ENCODE results near the gene TAT. TPM values are rescaled to one million over a fixed set of nuclear protein-coding genes. Genes with fewer than 3 reads are reported as not detected.
"Not testable (repeated sequence)": the region's sequence is repeated elsewhere in the genome, so short reads cannot be mapped to it uniquely, and the experiment has no call there.

TAT gene
- total RNA-seq, 2 donors from 2014 or later: not detected

DNA sequence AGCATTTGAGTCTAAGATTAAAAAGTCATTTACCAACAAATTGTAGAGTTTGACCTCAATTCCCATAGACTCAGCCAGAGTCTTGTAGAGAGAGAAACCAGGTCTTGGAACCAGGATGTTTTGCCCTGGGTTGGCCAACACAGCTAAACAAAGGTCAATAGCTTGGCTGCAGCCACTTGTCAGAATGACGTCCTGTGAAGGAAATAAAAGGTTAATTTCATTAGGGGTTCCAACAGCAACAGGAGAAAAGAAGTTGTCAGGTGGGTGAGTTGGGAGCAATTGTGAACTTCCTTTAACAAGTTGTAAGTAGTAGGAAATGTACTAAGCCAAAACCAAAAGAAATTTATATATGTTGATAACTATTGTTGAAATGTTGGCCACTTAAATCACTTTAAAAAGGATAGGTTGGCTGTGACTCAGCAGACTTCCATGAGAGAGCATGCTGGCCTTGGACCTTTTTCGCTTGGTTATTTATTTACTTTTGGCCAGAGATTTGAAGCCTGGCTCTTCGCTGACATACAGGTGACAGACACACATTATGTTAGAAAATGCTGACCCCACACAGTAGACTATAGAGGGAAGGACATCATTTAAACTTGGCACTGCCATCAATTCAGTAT is 4.3 kb downstream of the TAT start:
- no peaks in the 10 kb centered on the region for H3K4me1 Mint-ChIP-seq (ENCODE audit: low read depth)

DNA sequence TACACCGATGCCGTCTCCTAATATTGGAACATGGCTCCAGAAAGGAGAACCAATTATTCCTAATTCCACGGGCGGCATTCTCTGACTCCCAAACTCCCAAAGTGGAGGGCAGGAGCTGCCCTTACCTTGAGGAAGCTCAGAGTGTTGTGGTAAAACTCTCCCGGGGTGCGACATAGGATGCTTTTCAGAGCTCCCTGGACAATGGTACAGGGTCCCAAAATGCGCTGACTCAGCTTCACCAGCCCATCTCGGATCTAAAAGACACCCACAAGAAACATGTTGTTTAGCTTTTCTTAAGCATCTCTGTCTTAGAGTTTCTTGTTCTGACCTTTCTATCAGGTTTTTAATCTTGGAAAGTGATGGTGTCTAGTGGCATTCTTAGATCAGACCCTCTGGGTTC is 6.7 kb downstream of the TAT start:
- ATAC-seq (replicated peaks in 1 of 2) (no peak), DNase-seq (no peak)
- H3K4me1 Mint-ChIP-seq (ENCODE audit: low read depth): peaks cover 10% of the 10 kb centered on the region
- H3K36me3 Mint-ChIP-seq (ENCODE audit: insufficient read depth in 2 of 2): no peaks in the 10 kb centered on the region
- H3K9me3 Mint-ChIP-seq: no peaks in the 10 kb centered on the region
- no peak overlapping the region for H3K27ac Mint-ChIP-seq
- no peaks in the 10 kb centered on the region for H3K27me3 Mint-ChIP-seq (ENCODE audit: low read depth)
- H3K4me3 Mint-ChIP-seq: no peak overlapping the region

More for the DNA sequence above, 4.3 kb downstream of the TAT start:
- Mint-ChIP-seq H3K4me3 (no peak overlapping the region), H3K36me3 (ENCODE audit: insufficient read depth in 2 of 2) (no peaks in the 10 kb centered on the region), H3K9me3 (no peaks in the 10 kb centered on the region), H3K27me3 (ENCODE audit: low read depth) (peaks cover 11% of the 10 kb centered on the region), H3K27ac (no peak overlapping the region)
- ATAC-seq (replicated peaks in 1 of 2): no peak
- no peak for DNase-seq

DNA sequence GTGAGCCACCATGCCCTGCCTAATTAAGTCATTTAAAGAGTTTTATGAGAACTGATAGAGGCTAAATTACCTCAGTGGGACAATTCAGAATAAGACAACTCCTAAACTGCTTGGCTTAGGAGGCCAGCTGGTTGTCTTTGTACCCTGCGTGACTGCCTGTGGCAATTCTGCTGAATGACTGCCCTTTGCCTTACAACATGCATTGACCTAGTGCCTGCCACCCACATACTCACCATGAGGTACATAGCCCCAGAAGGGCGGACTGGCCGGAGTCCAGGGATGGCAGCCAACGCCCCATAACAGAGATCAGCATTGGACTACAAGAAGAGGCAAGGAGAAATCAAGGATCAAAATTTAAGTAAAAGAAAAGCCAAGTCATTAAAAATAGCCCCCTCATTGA is 7.3 kb downstream of the TAT start:
- no peak overlapping the region for H3K4me3 Mint-ChIP-seq
- H3K27ac Mint-ChIP-seq: no peak overlapping the region
- H3K9me3 Mint-ChIP-seq: no peaks in the 10 kb centered on the region
- ATAC-seq (replicated peaks in 1 of 2) (no peak), DNase-seq (no peak)
- H3K36me3 Mint-ChIP-seq (ENCODE audit: insufficient read depth in 2 of 2): no peaks in the 10 kb centered on the region
- H3K27me3 Mint-ChIP-seq (ENCODE audit: low read depth): no peaks in the 10 kb centered on the region
- peaks cover 10% of the 10 kb centered on the region for H3K4me1 Mint-ChIP-seq (ENCODE audit: low read depth)

DNA sequence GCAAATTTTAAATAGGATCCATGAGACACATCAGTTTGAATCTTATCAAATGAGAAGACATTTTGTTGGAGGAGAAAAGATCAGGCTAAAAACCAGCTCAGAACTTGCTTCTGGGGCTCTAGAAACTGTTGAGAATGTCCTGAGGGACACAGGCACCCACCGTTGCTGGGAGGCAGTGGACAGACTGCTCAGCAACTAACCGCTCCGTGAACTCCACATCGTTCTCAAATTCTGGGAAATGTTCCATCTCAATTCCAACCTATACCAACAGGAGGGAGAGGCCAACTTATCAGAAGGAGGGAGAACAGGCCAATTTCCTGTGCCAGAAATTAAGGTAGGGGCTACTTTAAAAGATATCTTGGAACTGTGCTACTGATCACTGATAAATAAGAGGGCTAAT is 8.3 kb downstream of the TAT start:
- DNase-seq (no peak), ATAC-seq (replicated peaks in 1 of 2) (no peak)
- H3K27ac Mint-ChIP-seq: no peak overlapping the region
- H3K27me3 Mint-ChIP-seq (ENCODE audit: low read depth): no peaks in the 10 kb centered on the region
- no peak overlapping the region for H3K4me3 Mint-ChIP-seq
- H3K4me1 Mint-ChIP-seq (ENCODE audit: low read depth): peaks cover 17% of the 10 kb centered on the region
- peaks cover 0 to 2% of the 10 kb centered on the region in 2 donors for H3K36me3 Mint-ChIP-seq (ENCODE audit: insufficient read depth in 2 of 2)
- no peaks in the 10 kb centered on the region for H3K9me3 Mint-ChIP-seq

DNA sequence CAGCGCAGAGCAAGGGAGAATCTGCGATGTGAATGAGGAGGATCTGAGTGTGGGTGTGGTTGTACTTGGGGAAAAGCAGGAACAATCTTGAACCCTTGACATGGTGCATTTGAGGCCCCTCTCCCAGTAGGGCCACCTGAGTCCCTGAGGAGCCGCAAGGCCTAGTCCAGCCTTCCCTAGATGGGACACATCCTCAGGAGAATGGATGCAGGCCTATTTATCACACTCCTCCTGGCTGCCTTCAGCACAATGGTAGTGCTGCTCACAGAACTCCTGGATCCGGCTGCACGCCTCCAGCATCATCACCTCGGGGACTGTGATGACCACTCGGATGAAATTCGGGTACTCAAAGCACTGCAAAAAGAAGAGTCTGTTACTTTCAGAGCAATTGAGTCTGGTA is 9.0 kb downstream of the TAT start:
- Mint-ChIP-seq H3K9me3 (no peaks in the 10 kb centered on the region), H3K27me3 (ENCODE audit: low read depth) (no peaks in the 10 kb centered on the region), H3K4me3 (no peak overlapping the region), H3K27ac (no peak overlapping the region), H3K36me3 (ENCODE audit: insufficient read depth in 2 of 2) (peaks cover 0 to 2% of the 10 kb centered on the region in 2 donors), H3K4me1 (ENCODE audit: low read depth) (peaks cover 17% of the 10 kb centered on the region)
- no peak for DNase-seq
- ATAC-seq (replicated peaks in 1 of 2): no peak

DNA sequence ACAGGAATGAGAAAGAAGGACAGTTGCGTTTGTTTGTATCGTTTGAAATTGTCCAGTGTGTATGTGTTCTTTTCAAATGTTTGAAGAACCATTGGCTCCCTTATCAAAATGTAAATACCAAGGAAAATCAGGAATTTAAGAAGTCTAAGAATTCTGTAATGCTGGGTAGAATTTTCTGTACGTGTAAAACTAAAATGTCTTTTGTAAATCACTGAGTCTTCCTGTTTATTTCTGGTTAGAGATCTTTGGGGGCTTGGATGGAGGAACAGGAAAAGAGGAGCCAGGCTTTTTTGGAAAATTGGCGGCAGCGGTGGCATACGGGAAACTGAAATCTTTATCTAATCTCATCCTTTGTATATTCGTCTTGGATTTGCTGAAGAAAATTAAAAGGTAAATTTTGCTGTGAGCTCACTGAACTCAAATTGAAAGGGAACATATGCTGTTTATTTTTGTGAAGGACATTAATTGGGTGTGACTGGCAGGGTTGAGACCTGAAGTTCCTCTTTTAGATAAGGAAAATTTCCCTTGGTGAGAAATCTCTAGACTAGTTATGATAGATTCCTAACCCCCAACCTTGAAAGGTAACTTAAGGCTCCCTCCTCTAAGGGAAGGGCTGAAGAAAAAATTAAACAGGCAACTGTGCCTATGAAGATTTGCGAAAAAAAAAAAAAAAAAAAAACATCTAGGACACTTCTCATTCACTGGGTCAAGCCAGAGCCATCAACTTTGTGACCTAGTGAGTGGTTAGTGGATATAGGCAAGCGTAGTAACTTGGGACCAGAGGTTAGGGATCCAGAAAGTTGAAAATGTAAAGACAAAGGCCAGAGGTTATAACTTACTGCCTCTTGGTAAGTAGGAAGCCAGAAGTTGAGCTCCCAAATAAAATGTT is 10.8 kb downstream of the TAT start:
- Mint-ChIP-seq H3K27ac (peak overlapping the region; percentile 90), H3K27me3 (ENCODE audit: low read depth) (no peaks in the 10 kb centered on the region), H3K36me3 (ENCODE audit: insufficient read depth in 2 of 2) (peaks cover 0 to 10% of the 10 kb centered on the region in 2 donors), H3K4me1 (ENCODE audit: low read depth) (peaks cover 17% of the 10 kb centered on the region), H3K4me3 (peak overlapping the region; percentile 87 to 96), H3K9me3 (peaks cover 1 to 4% of the 10 kb centered on the region in 2 donors)
- no peak for ATAC-seq (replicated peaks in 1 of 2)
- no peak for DNase-seq

DNA sequence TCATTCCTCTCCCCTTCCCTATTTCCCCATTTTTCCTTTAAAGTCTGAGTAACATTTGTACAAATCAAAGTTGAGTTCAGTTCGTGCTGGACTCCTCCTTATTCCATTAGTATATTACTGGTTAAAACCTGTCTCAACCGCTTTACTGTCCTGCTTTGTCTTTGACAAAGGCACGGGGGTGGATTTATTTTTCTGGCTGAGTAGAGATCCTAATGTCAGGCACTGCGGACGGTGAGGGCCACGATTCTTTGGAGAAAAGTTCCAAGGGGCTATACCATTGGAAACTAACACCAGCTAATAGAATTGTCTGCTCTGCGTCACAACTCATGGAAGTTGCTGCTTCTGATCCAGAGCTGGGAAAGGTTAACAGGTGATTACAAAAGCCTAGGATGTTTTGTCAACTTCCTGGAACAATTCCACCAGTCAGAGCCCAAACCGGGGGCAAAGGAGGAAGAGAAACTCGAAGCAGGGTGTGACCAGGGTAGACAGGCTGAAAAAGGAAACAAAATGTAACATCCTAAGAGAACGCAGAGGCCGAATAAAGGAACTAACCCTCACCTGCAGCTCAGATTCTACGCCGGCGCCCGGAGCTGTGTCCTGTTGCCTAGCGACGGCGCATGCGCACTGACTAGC is 12.4 kb downstream of the TAT start:
- H3K27me3 Mint-ChIP-seq (ENCODE audit: low read depth): peaks cover under 1% of the 10 kb centered on the region
- H3K27ac Mint-ChIP-seq: peak overlapping the region; percentile 90
- peaks cover 17% of the 10 kb centered on the region for H3K4me1 Mint-ChIP-seq (ENCODE audit: low read depth)
- H3K36me3 Mint-ChIP-seq (ENCODE audit: insufficient read depth in 2 of 2): peaks cover 0 to 10% of the 10 kb centered on the region in 2 donors
- peak overlapping the region; percentile 87 to 96 for H3K4me3 Mint-ChIP-seq
- peaks cover 1 to 4% of the 10 kb centered on the region in 2 donors for H3K9me3 Mint-ChIP-seq
- ATAC-seq (replicated peaks in 1 of 2): no peak
- no peak for DNase-seq

DNA sequence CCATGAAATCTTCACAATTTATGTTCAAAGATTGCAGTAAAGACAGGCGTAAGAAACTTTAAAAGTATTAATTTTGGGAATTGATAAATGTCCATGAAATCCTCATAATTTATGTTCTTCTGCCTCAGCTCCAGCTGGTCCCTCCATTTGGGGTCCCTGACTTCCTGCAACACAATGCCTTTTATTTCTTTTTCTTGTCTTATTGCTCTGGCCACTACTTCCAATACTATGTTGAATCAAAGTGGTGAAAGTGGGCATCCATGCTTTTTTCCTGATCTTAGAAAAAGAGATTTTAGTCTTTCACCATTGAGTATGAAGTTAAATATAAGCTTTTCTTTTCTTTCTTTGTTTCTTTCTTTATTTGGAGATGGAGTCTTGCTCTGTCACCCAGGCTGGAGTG is 14.3 kb downstream of the TAT start:
- Mint-ChIP-seq H3K27ac (no peak overlapping the region), H3K9me3 (peaks cover 1 to 4% of the 10 kb centered on the region in 2 donors), H3K27me3 (ENCODE audit: low read depth) (peaks cover 12% of the 10 kb centered on the region)

DNA sequence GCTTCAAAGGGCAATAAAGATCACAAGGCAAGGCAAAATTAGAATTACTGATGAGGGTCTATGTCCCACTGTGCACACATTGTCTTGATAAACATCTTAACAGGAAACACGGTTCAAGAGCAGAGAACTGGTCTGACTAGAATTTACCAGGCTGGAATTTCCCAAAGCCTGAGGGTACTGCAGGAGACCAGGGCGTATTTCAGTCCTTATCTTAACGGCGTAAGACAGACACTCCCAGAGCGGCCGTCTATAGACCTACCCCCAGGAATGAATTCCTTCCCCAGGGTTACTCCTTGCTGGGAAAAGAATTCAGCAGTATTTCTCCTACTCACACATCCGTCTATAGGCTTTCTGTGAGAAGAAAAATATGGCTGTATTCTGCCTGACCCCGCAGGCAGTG is 15.0 kb downstream of the TAT start:
- peaks cover 0 to 10% of the 10 kb centered on the region in 2 donors for H3K36me3 Mint-ChIP-seq (ENCODE audit: insufficient read depth in 2 of 2)
- not testable (repeated sequence) for ATAC-seq (replicated peaks in 1 of 2); H3K4me3 Mint-ChIP-seq; DNase-seq; H3K27ac Mint-ChIP-seq; H3K9me3 Mint-ChIP-seq
- H3K27me3 Mint-ChIP-seq (ENCODE audit: low read depth): peaks cover 12% of the 10 kb centered on the region
- H3K4me1 Mint-ChIP-seq (ENCODE audit: low read depth): peaks cover 17% of the 10 kb centered on the region

More for the DNA sequence above, 14.3 kb downstream of the TAT start:
- no peak for ATAC-seq (replicated peaks in 1 of 2)
- H3K4me3 Mint-ChIP-seq: no peak overlapping the region
- DNase-seq: no peak
- peaks cover 17% of the 10 kb centered on the region for H3K4me1 Mint-ChIP-seq (ENCODE audit: low read depth)
- peaks cover 0 to 10% of the 10 kb centered on the region in 2 donors for H3K36me3 Mint-ChIP-seq (ENCODE audit: insufficient read depth in 2 of 2)

DNA sequence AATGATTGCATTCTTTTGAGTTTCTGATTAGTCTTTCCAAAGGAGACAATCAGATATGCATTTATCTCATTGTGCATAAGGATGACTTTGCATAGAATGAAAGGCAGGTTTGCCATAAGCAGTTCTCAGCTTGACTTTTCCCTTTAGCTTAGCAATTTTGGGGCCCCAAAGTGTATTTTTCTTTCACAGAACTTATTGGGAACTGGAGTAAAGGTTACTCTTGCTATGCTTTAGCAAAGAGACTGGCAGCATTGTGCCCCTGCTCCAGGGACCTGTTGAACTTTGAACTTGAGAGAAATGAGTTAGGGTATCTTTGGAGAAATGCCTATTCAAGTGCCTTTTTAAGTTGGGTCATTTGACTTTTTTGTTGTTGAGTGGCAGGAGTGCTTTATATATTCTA is 17.0 kb downstream of the TAT start:
- Mint-ChIP-seq H3K36me3 (ENCODE audit: insufficient read depth in 2 of 2) (peaks cover 0 to 10% of the 10 kb centered on the region in 2 donors), H3K4me3 (no peak overlapping the region), H3K9me3 (peaks cover 1 to 4% of the 10 kb centered on the region in 2 donors), H3K27me3 (ENCODE audit: low read depth) (peaks cover 12% of the 10 kb centered on the region), H3K27ac (no peak overlapping the region), H3K4me1 (ENCODE audit: low read depth) (peaks cover 8% of the 10 kb centered on the region)
- DNase-seq (no peak), ATAC-seq (replicated peaks in 1 of 2) (no peak)

DNA sequence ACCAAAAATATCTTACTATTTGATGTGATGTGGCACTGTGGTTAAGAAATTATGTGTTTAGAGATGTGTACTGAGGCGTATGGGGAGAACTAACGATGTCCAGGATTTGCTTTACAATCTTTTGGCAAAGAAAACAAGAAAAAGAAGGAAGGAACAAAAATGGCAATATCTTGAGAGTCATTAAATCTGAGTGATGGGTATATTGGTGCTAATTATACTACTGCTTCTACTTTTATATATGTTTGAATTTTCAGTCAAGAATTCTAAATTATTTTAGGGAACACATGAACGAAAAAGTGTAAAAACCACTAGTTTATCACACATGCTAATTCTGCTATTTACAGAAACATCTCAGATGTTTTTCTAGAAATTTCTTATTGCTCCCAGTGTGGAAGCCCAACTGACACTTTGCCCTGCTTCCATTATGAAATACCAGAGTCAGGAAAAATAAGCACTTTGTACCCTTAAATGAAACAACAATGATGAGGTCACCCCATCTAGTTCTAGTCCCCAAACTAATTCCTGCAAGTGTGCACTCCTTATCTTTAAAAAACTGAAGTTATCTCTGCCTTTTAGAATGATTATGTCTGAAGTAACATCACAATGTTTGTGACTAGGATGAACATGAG is 18.8 kb downstream of the TAT start:
- ATAC-seq (replicated peaks in 1 of 2): no peak
- H3K27ac Mint-ChIP-seq: no peak overlapping the region
- peaks cover 1 to 4% of the 10 kb centered on the region in 2 donors for H3K9me3 Mint-ChIP-seq
- H3K27me3 Mint-ChIP-seq (ENCODE audit: low read depth): peaks cover 12% of the 10 kb centered on the region
- DNase-seq: no peak
- peaks cover 0 to 8% of the 10 kb centered on the region in 2 donors for H3K36me3 Mint-ChIP-seq (ENCODE audit: insufficient read depth in 2 of 2)
- no peak overlapping the region for H3K4me3 Mint-ChIP-seq
- H3K4me1 Mint-ChIP-seq (ENCODE audit: low read depth): no peaks in the 10 kb centered on the region

DNA sequence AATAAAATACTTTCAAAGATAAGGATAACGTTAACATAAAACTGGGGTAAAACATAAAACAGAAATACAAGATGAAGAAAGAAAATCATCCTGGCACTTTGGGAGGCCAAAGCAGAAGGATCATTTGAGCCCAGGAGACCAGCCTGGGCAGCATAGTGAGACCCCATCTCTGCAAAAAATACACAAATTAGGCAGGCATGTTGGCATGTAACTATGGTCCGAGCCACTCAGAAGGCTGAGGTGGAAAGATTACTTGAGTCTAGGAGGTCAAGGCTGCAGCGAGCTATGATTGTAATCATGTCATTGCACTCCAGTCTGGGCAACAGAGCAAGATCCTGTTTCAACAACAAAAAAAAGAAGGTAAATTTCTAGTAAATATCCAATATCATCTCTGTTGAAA is 19.6 kb downstream of the TAT start:
- Mint-ChIP-seq H3K4me1 (ENCODE audit: low read depth) (no peaks in the 10 kb centered on the region), H3K9me3 (peaks cover 0 to 4% of the 10 kb centered on the region in 2 donors), H3K4me3 (no peak overlapping the region), H3K27me3 (ENCODE audit: low read depth) (peaks cover 12% of the 10 kb centered on the region), H3K27ac (no peak overlapping the region), H3K36me3 (ENCODE audit: insufficient read depth in 2 of 2) (peaks cover 0 to 4% of the 10 kb centered on the region in 2 donors)
- DNase-seq: no peak
- no peak for ATAC-seq (replicated peaks in 1 of 2)
